ENCODE data around the gene SLC25A2.
"Not testable (repeated sequence)": the region's sequence is repeated elsewhere in the genome, so short reads cannot be mapped to it uniquely, and the experiment has no call there.

SLC25A2 gene

DNA sequence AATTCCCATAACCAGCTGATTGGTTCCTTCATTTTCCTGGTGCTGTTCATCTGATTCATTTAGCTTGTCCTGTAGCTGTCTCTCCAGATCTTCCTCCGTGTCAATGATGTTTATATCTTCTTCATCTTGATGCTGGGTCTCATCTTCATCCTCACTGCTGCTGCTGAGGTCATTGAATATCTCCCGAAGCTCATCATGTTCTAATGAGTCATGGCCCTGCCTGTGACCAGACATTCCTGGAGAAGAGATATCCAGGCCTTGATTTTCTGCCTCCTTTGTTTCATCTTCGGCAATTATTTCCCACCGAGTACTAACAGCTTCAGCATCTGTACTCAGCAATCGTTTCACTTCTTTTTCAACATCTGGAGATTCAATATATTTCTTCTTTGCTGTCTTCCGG lies 15.4 kb upstream of the SLC25A2 start:
- peaks cover 63% of the 10 kb centered on the region for H3K79me2 ChIP-seq (ENCODE audit: control insufficient read depth, low read length)
- H4K20me1 ChIP-seq (ENCODE audit: control insufficient read depth, insufficient read depth, low read depth, low read length): no peaks in the 10 kb centered on the region
- peaks cover 58% of the 10 kb centered on the region for H3K36me3 ChIP-seq (ENCODE audit: control insufficient read depth, low read length)
- H3K27ac ChIP-seq (ENCODE audit: low read depth, low read length): no peak overlapping the region
- no peaks in the 10 kb centered on the region for H3K27me3 ChIP-seq (ENCODE audit: control insufficient read depth, low read length)
- peaks cover 28% of the 10 kb centered on the region for H3K4me1 ChIP-seq (ENCODE audit: control insufficient read depth, low read length)
- H3K4me3 ChIP-seq (ENCODE audit: low read length): peak overlapping the region; percentile 82
- H3K4me2 ChIP-seq (ENCODE audit: low read length): peak overlapping the region; percentile 66
- H3F3A ChIP-seq (ENCODE audit: control insufficient read depth, insufficient read depth): no peaks in the 10 kb centered on the region
- H3K9me2 ChIP-seq (replicated peaks; ENCODE audit: control insufficient read depth, low read length): no peaks in the 10 kb centered on the region
- peaks cover 50% of the 10 kb centered on the region for H3K9me3 ChIP-seq (ENCODE audit: control insufficient read depth, insufficient read depth, low read length)
- TF ChIP-seq EZH2phosphoT487 (IDR thresholded peaks at IDR 0.05; ENCODE audit: borderline replicate concordance, low read length): no peak
- TF ChIP-seq, protein P1, sequence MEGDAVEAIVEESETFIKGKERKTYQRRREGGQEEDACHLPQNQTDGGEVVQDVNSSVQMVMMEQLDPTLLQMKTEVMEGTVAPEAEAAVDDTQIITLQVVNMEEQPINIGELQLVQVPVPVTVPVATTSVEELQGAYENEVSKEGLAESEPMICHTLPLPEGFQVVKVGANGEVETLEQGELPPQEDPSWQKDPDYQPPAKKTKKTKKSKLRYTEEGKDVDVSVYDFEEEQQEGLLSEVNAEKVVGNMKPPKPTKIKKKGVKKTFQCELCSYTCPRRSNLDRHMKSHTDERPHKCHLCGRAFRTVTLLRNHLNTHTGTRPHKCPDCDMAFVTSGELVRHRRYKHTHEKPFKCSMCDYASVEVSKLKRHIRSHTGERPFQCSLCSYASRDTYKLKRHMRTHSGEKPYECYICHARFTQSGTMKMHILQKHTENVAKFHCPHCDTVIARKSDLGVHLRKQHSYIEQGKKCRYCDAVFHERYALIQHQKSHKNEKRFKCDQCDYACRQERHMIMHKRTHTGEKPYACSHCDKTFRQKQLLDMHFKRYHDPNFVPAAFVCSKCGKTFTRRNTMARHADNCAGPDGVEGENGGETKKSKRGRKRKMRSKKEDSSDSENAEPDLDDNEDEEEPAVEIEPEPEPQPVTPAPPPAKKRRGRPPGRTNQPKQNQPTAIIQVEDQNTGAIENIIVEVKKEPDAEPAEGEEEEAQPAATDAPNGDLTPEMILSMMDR (IDR thresholded peaks at IDR 0.05; ENCODE audit: low read depth, low read length, poor library complexity, severe bottlenecking): no peak

DNA sequence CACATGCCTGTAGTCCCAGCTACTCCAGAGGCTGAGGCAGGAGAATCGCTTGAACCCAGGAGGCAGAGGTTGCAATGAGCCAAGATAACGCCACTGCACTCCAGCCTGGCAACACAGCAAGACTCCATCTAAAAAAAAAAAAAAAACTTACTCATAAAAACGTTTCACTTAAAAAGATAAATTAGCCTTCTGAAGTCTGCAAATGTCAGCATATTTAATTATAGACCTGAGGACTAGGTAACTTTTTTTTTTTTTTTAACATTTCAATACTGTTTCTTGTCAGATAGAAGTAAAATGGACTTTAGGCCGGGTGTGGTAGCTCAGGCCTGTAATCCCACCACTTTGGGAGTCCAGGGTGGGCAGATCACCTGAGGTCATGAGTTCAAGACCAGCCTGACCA lies 13.1 kb upstream of the SLC25A2 start:
- not testable (repeated sequence) for H3K27me3 ChIP-seq (ENCODE audit: control insufficient read depth, low read length); H3K9me2 ChIP-seq (replicated peaks; ENCODE audit: control insufficient read depth, low read length); H3K4me2 ChIP-seq (ENCODE audit: low read length); H3K4me3 ChIP-seq (ENCODE audit: low read length); H3F3A ChIP-seq (ENCODE audit: control insufficient read depth, insufficient read depth); H4K20me1 ChIP-seq (ENCODE audit: control insufficient read depth, insufficient read depth, low read depth, low read length); H3K27ac ChIP-seq (ENCODE audit: low read depth, low read length)
- H3K9me3 ChIP-seq (ENCODE audit: control insufficient read depth, insufficient read depth, low read length): peaks cover 51% of the 10 kb centered on the region
- peaks cover 27% of the 10 kb centered on the region for H3K4me1 ChIP-seq (ENCODE audit: control insufficient read depth, low read length)
- peaks cover 72% of the 10 kb centered on the region for H3K36me3 ChIP-seq (ENCODE audit: control insufficient read depth, low read length)
- H3K79me2 ChIP-seq (ENCODE audit: control insufficient read depth, low read length): peaks cover 83% of the 10 kb centered on the region

DNA sequence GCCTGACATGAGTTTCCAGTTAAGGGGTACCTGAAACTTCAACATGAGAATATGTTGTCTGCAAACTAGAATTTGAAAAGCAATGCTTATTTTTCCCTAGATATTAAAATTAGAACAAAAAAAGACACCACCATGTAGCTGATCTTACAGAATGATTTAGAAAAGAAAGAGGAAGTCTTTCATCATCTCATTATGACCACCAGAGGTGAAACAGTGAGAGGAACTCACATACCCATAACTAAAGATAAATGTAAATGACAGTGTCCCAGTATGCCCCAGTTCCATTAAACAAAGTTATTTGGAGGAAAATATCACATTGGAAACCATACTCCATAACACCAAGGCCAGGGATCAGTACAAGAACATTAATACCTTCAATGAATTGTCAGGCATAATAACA lies 9.9 kb upstream of the SLC25A2 start:
- no peaks in the 10 kb centered on the region for H4K20me1 ChIP-seq (ENCODE audit: control insufficient read depth, insufficient read depth, low read depth, low read length)
- no peak overlapping the region for H3K4me2 ChIP-seq (ENCODE audit: low read length)
- H3K9me2 ChIP-seq (replicated peaks; ENCODE audit: control insufficient read depth, low read length): no peaks in the 10 kb centered on the region
- no peak overlapping the region for H3K4me3 ChIP-seq (ENCODE audit: low read length)
- no peak overlapping the region for H3K27ac ChIP-seq (ENCODE audit: low read depth, low read length)
- no peaks in the 10 kb centered on the region for H3K27me3 ChIP-seq (ENCODE audit: control insufficient read depth, low read length)
- TF ChIP-seq, protein P1 (IDR thresholded peaks at IDR 0.05; ENCODE audit: low read depth, low read length, poor library complexity, severe bottlenecking): no peak
- TF ChIP-seq EZH2phosphoT487 (IDR thresholded peaks at IDR 0.05; ENCODE audit: borderline replicate concordance, low read length): no peak
- H3K4me1 ChIP-seq (ENCODE audit: control insufficient read depth, low read length): peaks cover 6% of the 10 kb centered on the region
- H3F3A ChIP-seq (ENCODE audit: control insufficient read depth, insufficient read depth): no peaks in the 10 kb centered on the region
- peaks cover 76% of the 10 kb centered on the region for H3K79me2 ChIP-seq (ENCODE audit: control insufficient read depth, low read length)
- H3K9me3 ChIP-seq (ENCODE audit: control insufficient read depth, insufficient read depth, low read length): peaks cover 37% of the 10 kb centered on the region
- H3K36me3 ChIP-seq (ENCODE audit: control insufficient read depth, low read length): peaks cover 60% of the 10 kb centered on the region

DNA sequence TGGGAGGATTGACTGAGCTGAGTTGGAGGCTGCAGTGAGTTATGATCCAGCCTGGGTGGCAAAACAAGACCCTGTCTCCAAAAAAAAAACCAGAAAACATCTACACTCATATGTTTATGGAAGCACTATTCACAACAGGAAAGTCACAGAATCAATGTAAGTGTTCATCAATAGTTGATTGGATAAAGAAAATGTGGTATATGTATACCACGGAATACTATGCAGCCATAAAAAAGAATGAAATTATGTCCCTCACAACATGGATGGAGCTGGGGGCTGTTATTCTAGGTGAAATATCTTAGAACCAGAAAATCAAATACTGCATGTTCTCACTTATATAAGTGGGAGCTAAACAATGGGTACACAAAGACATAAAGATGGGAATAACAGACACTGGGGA lies 2.8 kb upstream of the SLC25A2 start:
- Histone ChIP-seq H3K4me1 (ENCODE audit: control insufficient read depth, low read length) (no peaks in the 10 kb centered on the region), H3F3A (ENCODE audit: control insufficient read depth, insufficient read depth) (no peaks in the 10 kb centered on the region), H4K20me1 (ENCODE audit: control insufficient read depth, insufficient read depth, low read depth, low read length) (no peaks in the 10 kb centered on the region), H3K4me3 (ENCODE audit: low read length) (no peak overlapping the region), H3K9me3 (ENCODE audit: control insufficient read depth, insufficient read depth, low read length) (peaks cover 22% of the 10 kb centered on the region; the same call in 1 of the 2 replicates), H3K27ac (ENCODE audit: low read depth, low read length) (no peak overlapping the region), H3K79me2 (ENCODE audit: control insufficient read depth, low read length) (peaks cover 16% of the 10 kb centered on the region), H3K4me2 (ENCODE audit: low read length) (no peak overlapping the region), H3K36me3 (ENCODE audit: control insufficient read depth, low read length) (peaks cover 3% of the 10 kb centered on the region; the same call in 1 of the 2 replicates), H3K27me3 (ENCODE audit: control insufficient read depth, low read length) (no peaks in the 10 kb centered on the region), H3K9me2 (replicated peaks; ENCODE audit: control insufficient read depth, low read length) (no peaks in the 10 kb centered on the region)
- no peak for TF ChIP-seq EZH2phosphoT487 (IDR thresholded peaks at IDR 0.05; ENCODE audit: borderline replicate concordance, low read length)
- TF ChIP-seq, protein P1 (IDR thresholded peaks at IDR 0.05; ENCODE audit: low read depth, low read length, poor library complexity, severe bottlenecking): no peak

All from DOHH2 (cell line).